ENCODE measurements around the gene GIMD1.

The GIMD1 gene

GRCh38 chr4:106317815-106318214 lies 50.8 kb downstream of the GIMD1 start:
- H3K9me3 ChIP-seq (ENCODE audit: control insufficient read depth in 5 of 5, low read length in 5 of 5), result no peaks in the 10 kb centered on the region

DNA sequence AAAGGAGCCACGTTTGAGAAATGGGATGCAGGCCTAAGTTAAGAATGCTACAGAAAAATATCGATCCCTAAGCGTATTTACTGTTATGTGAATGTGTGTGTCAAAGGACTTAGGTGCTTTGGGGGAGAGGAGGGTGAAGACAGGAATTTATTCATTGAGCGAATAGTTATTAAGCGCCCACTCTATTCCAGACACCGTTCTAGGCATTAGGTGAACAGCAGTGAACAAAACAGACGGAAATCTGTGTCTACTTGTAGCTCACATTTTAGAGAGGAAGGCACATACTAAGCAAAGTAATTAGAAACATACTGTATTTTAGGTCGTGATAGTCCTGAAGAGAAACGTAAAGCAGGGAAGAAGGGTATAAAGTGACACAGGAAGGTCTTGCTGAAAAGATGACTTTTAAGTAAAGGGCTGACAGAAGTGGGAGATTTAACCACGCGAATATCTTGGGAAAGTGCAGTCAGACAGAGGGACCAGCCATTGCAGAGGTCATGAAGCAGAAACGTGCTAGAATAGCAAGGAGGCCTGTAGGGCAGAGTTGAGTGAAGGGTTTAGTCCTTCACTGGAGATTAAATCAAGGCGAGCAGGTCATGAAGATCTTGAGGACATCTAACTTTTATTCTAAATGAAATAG lies 51.7 kb downstream of the GIMD1 start:
- Histone ChIP-seq H3K27ac (ENCODE audit: low read depth, low read length) (peak overlapping the region; percentile 99), H3K9me3 (ENCODE audit: control insufficient read depth in 5 of 5, low read length in 5 of 5) (no peaks in the 10 kb centered on the region), H3K4me3 (ENCODE audit: low read depth in 1 of 5, low read length in 5 of 5) (peak overlapping the region; percentile 82 to 99 (median 98)), H3K4me1 (ENCODE audit: control insufficient read depth in 5 of 5, insufficient read depth in 5 of 5, low read length in 5 of 5) (peaks cover 3 to 36% (median 29%) of the 10 kb centered on the region in 5 donors), H3K27me3 (ENCODE audit: control insufficient read depth in 5 of 5, insufficient read depth in 4 of 5, low read length in 5 of 5) (no peaks in the 10 kb centered on the region), H3K9ac (ENCODE audit: low read length in 5 of 5) (peak overlapping the region; percentile 94 to 100 (median 99)), H3K36me3 (ENCODE audit: control insufficient read depth in 5 of 5, insufficient read depth in 5 of 5, low read length in 5 of 5) (peaks cover 0 to 3% (median 0%) of the 10 kb centered on the region in 5 donors)

More at GRCh38 chr4:106317815-106318214, 50.8 kb downstream of the GIMD1 start:
- Histone ChIP-seq H3K27me3 (ENCODE audit: control insufficient read depth in 5 of 5, insufficient read depth in 4 of 5, low read length in 5 of 5) (no peaks in the 10 kb centered on the region), H3K4me1 (ENCODE audit: control insufficient read depth in 5 of 5, insufficient read depth in 5 of 5, low read length in 5 of 5) (peaks cover 3 to 33% (median 29%) of the 10 kb centered on the region in 5 donors), H3K36me3 (ENCODE audit: control insufficient read depth in 5 of 5, insufficient read depth in 5 of 5, low read length in 5 of 5) (peaks cover 0 to 3% (median 0%) of the 10 kb centered on the region in 5 donors), H3K27ac (ENCODE audit: low read depth, low read length) (no peak overlapping the region), H3K9ac (ENCODE audit: low read length in 5 of 5) (peak overlapping the region in 1 of 5 donors; percentile 94), H3K4me3 (ENCODE audit: low read depth in 1 of 5, low read length in 5 of 5) (peak overlapping the region in 3 of 5 donors; percentile 26 to 99 (median 98))

DNA sequence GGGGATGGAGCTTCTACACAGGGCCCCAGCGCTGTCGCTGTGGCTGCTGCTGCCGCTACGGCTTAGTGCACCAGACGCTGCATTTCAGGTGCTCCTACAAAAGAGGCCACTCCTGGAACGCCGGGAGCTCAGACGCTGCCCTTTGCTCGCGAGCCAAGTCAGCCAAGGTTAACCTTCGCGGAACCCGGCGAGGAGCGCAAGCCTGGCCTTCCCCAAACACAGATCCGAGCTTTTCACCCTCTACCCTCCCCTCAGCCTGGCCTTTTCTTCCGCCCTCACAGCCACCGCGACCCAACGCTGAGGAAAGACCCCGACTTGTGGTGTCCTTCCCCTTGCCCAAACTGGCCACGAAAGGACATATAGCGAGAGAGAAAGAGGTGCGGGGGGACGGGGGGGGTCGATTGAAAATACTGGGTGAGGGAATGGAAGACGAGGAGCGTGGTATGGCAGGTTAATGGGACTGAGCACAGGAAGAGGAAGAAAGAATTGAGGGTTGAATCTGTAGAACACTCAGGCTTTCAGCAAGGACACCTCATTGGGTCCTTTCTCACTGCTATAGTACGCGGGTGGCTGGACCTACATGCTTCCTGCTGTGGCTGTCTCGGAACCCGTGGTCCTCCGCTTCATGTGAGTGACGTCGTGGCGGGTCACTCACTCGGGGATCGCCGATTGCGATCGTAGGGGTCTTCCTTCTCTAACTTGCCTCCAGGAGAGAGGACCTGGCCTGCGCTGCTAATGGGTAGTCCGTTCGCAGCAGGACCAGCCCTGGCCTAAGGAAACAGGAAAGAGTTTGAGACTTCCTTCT lies 52.4 kb downstream of the GIMD1 start, which contains the start of the genes AIMP1 and TBCK:
AIMP1 (plus strand) TSS at position 583 of the 805 bp plus-strand sequence. CDS start 8,460 bp downstream, outside the sequence.
TBCK (minus strand) TSS at position 242 of the 805 bp plus-strand sequence. CDS start 7,249 bp downstream, outside the sequence.
- Histone ChIP-seq H3K4me1 (ENCODE audit: control insufficient read depth in 5 of 5, insufficient read depth in 5 of 5, low read length in 5 of 5) (peaks cover 3 to 38% (median 29%) of the 10 kb centered on the region in 5 donors), H3K36me3 (ENCODE audit: control insufficient read depth in 5 of 5, insufficient read depth in 5 of 5, low read length in 5 of 5) (peaks cover 0 to 3% (median 0%) of the 10 kb centered on the region in 5 donors), H3K27me3 (ENCODE audit: control insufficient read depth in 5 of 5, insufficient read depth in 4 of 5, low read length in 5 of 5) (no peaks in the 10 kb centered on the region), H3K4me3 (ENCODE audit: low read depth in 1 of 5, low read length in 5 of 5) (peak within 1 kb of the TSS; percentile 82 to 99 (median 98)), H3K9me3 (ENCODE audit: control insufficient read depth in 5 of 5, low read length in 5 of 5) (no peaks in the 10 kb centered on the region), H3K27ac (ENCODE audit: low read depth, low read length) (peak within 1 kb of the TSS; percentile 99), H3K9ac (ENCODE audit: low read length in 5 of 5) (peak within 1 kb of the TSS; percentile 94 to 100 (median 99))

- H3K4me3 ChIP-seq (ENCODE audit: low read depth in 1 of 5, low read length in 5 of 5), result peak overlapping the region; percentile 82 to 99 (median 98)
- no peaks in the 10 kb centered on the region for H3K9me3 ChIP-seq (ENCODE audit: control insufficient read depth in 5 of 5, low read length in 5 of 5)
- H3K36me3 ChIP-seq (ENCODE audit: control insufficient read depth in 5 of 5, insufficient read depth in 5 of 5, low read length in 5 of 5), result peaks cover 0 to under 1% (median 0%) of the 10 kb centered on the region in 5 donors
- no peaks in the 10 kb centered on the region for H3K27me3 ChIP-seq (ENCODE audit: control insufficient read depth in 5 of 5, insufficient read depth in 4 of 5, low read length in 5 of 5)
- peaks cover 3 to 41% (median 29%) of the 10 kb centered on the region in 5 donors for H3K4me1 ChIP-seq (ENCODE audit: control insufficient read depth in 5 of 5, insufficient read depth in 5 of 5, low read length in 5 of 5)
- H3K9ac ChIP-seq (ENCODE audit: low read length in 5 of 5), result peak overlapping the region; percentile 94 to 100 (median 99)
- peak overlapping the region; percentile 99 for H3K27ac ChIP-seq (ENCODE audit: low read depth, low read length)
Measured at GRCh38 chr4:106315476-106315967, 53.1 kb downstream of the GIMD1 start.

GRCh38 chr4:106314960-106315359 lies 53.6 kb downstream of the GIMD1 start:
- H3K4me3 ChIP-seq (ENCODE audit: low read depth in 1 of 5, low read length in 5 of 5), result peak overlapping the region; percentile 82 to 99 (median 98)
- H3K9me3 ChIP-seq (ENCODE audit: control insufficient read depth in 5 of 5, low read length in 5 of 5), result no peaks in the 10 kb centered on the region
- H3K4me1 ChIP-seq (ENCODE audit: control insufficient read depth in 5 of 5, insufficient read depth in 5 of 5, low read length in 5 of 5), result peaks cover 3 to 41% (median 29%) of the 10 kb centered on the region in 5 donors
- peak overlapping the region; percentile 94 to 100 (median 99) for H3K9ac ChIP-seq (ENCODE audit: low read length in 5 of 5)
- no peaks in the 10 kb centered on the region for H3K36me3 ChIP-seq (ENCODE audit: control insufficient read depth in 5 of 5, insufficient read depth in 5 of 5, low read length in 5 of 5)
- no peaks in the 10 kb centered on the region for H3K27me3 ChIP-seq (ENCODE audit: control insufficient read depth in 5 of 5, insufficient read depth in 4 of 5, low read length in 5 of 5)
- H3K27ac ChIP-seq (ENCODE audit: low read depth, low read length), result peak overlapping the region; percentile 99

DNA sequence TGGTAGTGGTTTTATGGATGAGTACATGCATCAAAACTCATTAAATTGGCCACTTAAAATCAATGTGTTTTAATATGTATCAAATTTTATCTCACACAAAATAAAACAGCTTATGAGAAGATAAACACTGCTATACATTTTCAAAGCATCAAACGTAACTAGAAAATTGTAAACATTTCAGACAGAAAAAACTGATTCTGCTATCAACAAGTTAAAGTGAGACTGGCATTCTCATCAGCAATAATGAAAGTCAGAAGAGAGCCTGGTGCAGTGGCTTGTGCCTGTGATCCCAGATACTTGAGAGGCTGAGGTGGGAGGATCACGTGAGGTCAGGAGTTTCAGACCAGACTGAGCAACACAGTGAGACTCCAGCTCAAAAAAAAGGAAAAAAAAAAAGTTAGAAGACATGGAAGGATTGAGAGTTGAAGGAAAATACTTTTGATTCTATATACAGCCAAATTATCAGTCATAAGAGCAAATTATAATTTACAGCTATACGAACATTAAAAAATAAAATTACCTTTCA lies 55.5 kb downstream of the GIMD1 start:
- H3K36me3 ChIP-seq (ENCODE audit: control insufficient read depth in 5 of 5, insufficient read depth in 5 of 5, low read length in 5 of 5), result peaks cover 0 to 6% (median 4%) of the 10 kb centered on the region in 5 donors
- peaks cover 3 to 35% (median 24%) of the 10 kb centered on the region in 5 donors for H3K4me1 ChIP-seq (ENCODE audit: control insufficient read depth in 5 of 5, insufficient read depth in 5 of 5, low read length in 5 of 5)
- no peak overlapping the region for H3K9ac ChIP-seq (ENCODE audit: low read length in 5 of 5)
- H3K9me3 ChIP-seq (ENCODE audit: control insufficient read depth in 5 of 5, low read length in 5 of 5), result no peaks in the 10 kb centered on the region
- H3K27ac ChIP-seq (ENCODE audit: low read depth, low read length), result peak overlapping the region; percentile 64
- no peak overlapping the region for H3K4me3 ChIP-seq (ENCODE audit: low read depth in 1 of 5, low read length in 5 of 5)
- no peaks in the 10 kb centered on the region for H3K27me3 ChIP-seq (ENCODE audit: control insufficient read depth in 5 of 5, insufficient read depth in 4 of 5, low read length in 5 of 5)

GRCh38 chr4:106312377-106312776 lies 56.2 kb downstream of the GIMD1 start:
- peaks cover 0 to 6% (median 6%) of the 10 kb centered on the region in 5 donors for H3K36me3 ChIP-seq (ENCODE audit: control insufficient read depth in 5 of 5, insufficient read depth in 5 of 5, low read length in 5 of 5)
- peak overlapping the region; percentile 64 for H3K27ac ChIP-seq (ENCODE audit: low read depth, low read length)

More at GRCh38 chr4:106312377-106312776, 56.2 kb downstream of the GIMD1 start:
- H3K9ac ChIP-seq (ENCODE audit: low read length in 5 of 5), result no peak overlapping the region
- peaks cover 3 to 29% (median 18%) of the 10 kb centered on the region in 5 donors for H3K4me1 ChIP-seq (ENCODE audit: control insufficient read depth in 5 of 5, insufficient read depth in 5 of 5, low read length in 5 of 5)
- no peaks in the 10 kb centered on the region for H3K27me3 ChIP-seq (ENCODE audit: control insufficient read depth in 5 of 5, insufficient read depth in 4 of 5, low read length in 5 of 5)
- H3K9me3 ChIP-seq (ENCODE audit: control insufficient read depth in 5 of 5, low read length in 5 of 5), result no peaks in the 10 kb centered on the region
- H3K4me3 ChIP-seq (ENCODE audit: low read depth in 1 of 5, low read length in 5 of 5), result no peak overlapping the region

Data from subcutaneous abdominal adipose tissue (tissue), 5 donors.